ENCODE measurements around the gene ZC3H18. TPM values are rescaled to one million over a fixed set of nuclear protein-coding genes. Genes with fewer than 3 reads are reported as not detected.

The ZC3H18 gene
- total and polyA plus RNA-seq, 2 experiments from 2014 or later = 30.0 to 40.7 TPM

DNA sequence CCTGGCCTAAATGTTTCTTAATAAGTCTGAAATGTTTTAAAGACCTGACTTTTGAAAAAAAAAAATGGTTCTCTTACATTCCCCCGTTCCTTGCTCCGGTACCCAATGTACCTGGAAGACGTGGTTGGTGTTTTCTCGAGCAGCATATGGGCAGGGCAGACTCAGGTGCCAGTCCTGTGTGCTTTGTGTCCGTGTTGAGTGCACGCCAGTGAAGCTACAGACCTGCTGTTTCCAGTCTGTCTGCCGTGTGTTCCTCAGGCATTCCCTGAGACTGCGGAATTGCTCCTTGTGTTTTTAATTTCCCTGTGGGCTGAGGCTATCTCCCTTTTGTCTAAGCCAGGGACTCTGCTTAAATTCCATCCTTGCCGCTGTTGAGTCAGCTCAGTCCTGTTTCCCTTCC, 56.4 kb downstream of the ZC3H18 start:
- H3K79me2 ChIP-seq (replicated peaks; ENCODE audit: insufficient read depth) = no peaks in the 10 kb centered on the region
- H3K9me2 ChIP-seq (ENCODE audit: insufficient read depth) = no peaks in the 10 kb centered on the region
- ATAC-seq (no peak), DNase-seq (ENCODE audit: low spot score) (no peak)
- no peak overlapping the region for H3K4me3 Mint-ChIP-seq
- H3K36me3 ChIP-seq (ENCODE audit: insufficient read depth) = peaks cover 13% of the 10 kb centered on the region; the same call in 1 of the 2 replicates
- no peak overlapping the region for H2AFZ ChIP-seq
- peaks cover 14% of the 10 kb centered on the region for H3K27me3 Mint-ChIP-seq (ENCODE audit: insufficient read depth, low read depth, poor library complexity)
- H3K27ac ChIP-seq (ENCODE audit: low read depth) = 0 out of 2 replicates have a peak overlapping the region, but pooled peaks have one; percentile 39
- peaks cover 57% of the 10 kb centered on the region for H3K36me3 Mint-ChIP-seq (ENCODE audit: low read depth)
- 0 out of 2 replicates have a peak, but pooled peaks cover 5% of the 10 kb centered on the region for H4K20me1 ChIP-seq (replicated peaks; ENCODE audit: insufficient read depth)
- no peak overlapping the region for H3K4me2 ChIP-seq
- no peak for TF ChIP-seq REST (IDR thresholded peaks at IDR 0.05; ENCODE audit: unreplicated experiment)
- TF ChIP-seq EZH2phosphoT487 (IDR thresholded peaks at IDR 0.05; ENCODE audit: unreplicated experiment) = no peak
- TF ChIP-seq ZNF462 (CRISPR knock-in tag; IDR thresholded peaks at IDR 0.05) = no peak
- no peak for TF ChIP-seq STAT1 (IDR thresholded peaks at IDR 0.05; ENCODE audit: unreplicated experiment)
- no peak for TF ChIP-seq POLR2AphosphoS5 (IDR thresholded peaks at IDR 0.05; ENCODE audit: low read depth)
- TF ChIP-seq ZNF331 (CRISPR knock-in tag; IDR thresholded peaks at IDR 0.05; ENCODE audit: low read depth) = no peak
- TF ChIP-seq JUNB (IDR thresholded peaks at IDR 0.05; ENCODE audit: unreplicated experiment) = no peak
- TF ChIP-seq, protein P1, sequence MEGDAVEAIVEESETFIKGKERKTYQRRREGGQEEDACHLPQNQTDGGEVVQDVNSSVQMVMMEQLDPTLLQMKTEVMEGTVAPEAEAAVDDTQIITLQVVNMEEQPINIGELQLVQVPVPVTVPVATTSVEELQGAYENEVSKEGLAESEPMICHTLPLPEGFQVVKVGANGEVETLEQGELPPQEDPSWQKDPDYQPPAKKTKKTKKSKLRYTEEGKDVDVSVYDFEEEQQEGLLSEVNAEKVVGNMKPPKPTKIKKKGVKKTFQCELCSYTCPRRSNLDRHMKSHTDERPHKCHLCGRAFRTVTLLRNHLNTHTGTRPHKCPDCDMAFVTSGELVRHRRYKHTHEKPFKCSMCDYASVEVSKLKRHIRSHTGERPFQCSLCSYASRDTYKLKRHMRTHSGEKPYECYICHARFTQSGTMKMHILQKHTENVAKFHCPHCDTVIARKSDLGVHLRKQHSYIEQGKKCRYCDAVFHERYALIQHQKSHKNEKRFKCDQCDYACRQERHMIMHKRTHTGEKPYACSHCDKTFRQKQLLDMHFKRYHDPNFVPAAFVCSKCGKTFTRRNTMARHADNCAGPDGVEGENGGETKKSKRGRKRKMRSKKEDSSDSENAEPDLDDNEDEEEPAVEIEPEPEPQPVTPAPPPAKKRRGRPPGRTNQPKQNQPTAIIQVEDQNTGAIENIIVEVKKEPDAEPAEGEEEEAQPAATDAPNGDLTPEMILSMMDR (conservative IDR thresholded peaks at IDR 0.05; ENCODE audit: low read depth in 2 of 2) = no peak
- TF ChIP-seq CREB1 (CRISPR knock-in tag; IDR thresholded peaks at IDR 0.05; ENCODE audit: low read depth) = no peak
- TF ChIP-seq ZNF114 (CRISPR knock-in tag; IDR thresholded peaks at IDR 0.05) = no peak
- TF ChIP-seq, protein P2, sequence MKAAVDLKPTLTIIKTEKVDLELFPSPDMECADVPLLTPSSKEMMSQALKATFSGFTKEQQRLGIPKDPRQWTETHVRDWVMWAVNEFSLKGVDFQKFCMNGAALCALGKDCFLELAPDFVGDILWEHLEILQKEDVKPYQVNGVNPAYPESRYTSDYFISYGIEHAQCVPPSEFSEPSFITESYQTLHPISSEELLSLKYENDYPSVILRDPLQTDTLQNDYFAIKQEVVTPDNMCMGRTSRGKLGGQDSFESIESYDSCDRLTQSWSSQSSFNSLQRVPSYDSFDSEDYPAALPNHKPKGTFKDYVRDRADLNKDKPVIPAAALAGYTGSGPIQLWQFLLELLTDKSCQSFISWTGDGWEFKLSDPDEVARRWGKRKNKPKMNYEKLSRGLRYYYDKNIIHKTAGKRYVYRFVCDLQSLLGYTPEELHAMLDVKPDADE (IDR thresholded peaks at IDR 0.05) = no peak
- TF ChIP-seq NANOG (IDR thresholded peaks at IDR 0.05; ENCODE audit: borderline replicate concordance) = no peak
- no peak for TF ChIP-seq EZH2 (IDR thresholded peaks at IDR 0.05; ENCODE audit: low read depth, unreplicated experiment)
- H3K4me3 ChIP-seq = no peak overlapping the region
- peaks cover 19% of the 10 kb centered on the region for H3K4me1 Mint-ChIP-seq
- no peaks in the 10 kb centered on the region; the same call in 1 of the 2 replicates for H3F3A ChIP-seq (replicated peaks; ENCODE audit: low read depth)
- H3K27me3 ChIP-seq (ENCODE audit: insufficient read depth) = no peaks in the 10 kb centered on the region
- H3K4me1 ChIP-seq (ENCODE audit: insufficient read depth) = peaks cover 3% of the 10 kb centered on the region; the same call in 1 of the 2 replicates
- no peak overlapping the region for H3K27ac Mint-ChIP-seq
- no peaks in the 10 kb centered on the region for H3K9me3 Mint-ChIP-seq
